Calu3 (cell line): ENCODE data around the gene SLC4A7. TPM values are rescaled to one million over a fixed set of nuclear protein-coding genes. Genes with fewer than 3 reads are reported as not detected.
"Not testable (repeated sequence)": the region's sequence is repeated elsewhere in the genome, so short reads cannot be mapped to it uniquely, and the experiment has no call there.

ENCODE experiments used
- BruUV-seq: library from RNA; stranded (reverse); fragments of 400-500 nt; replicated peaks from 2 replicates; lab custom pipeline; 2021; lab: Mats Ljungman, UMichigan
- CTCF ChIA-PET: fragments of 300-600 bp; sonication (Branson Sonifier 250); formaldehyde crosslinking; loops from one replicate; lab custom pipeline; 2022; ENCODE audit warnings: antibody characterized with exemption; lab: Charles Lee
- DNase-seq: peaks from one replicate; pipeline ENCODE4 v3.0.0; 2022
- H3K27ac Mint-ChIP-seq: one replicate; pipeline ENCODE4 v1.8.0; 2022; ENCODE audit warnings: mixed read lengths; ENCODE audit not compliant: unreplicated experiment
- H3K27me3 Mint-ChIP-seq: one replicate; pipeline ENCODE4 v1.8.0; 2022; ENCODE audit warnings: mixed read lengths; ENCODE audit not compliant: unreplicated experiment
- H3K36me3 Mint-ChIP-seq: one replicate; pipeline ENCODE4 v1.8.0; 2022; ENCODE audit warnings: mild to moderate bottlenecking, moderate library complexity, mixed read lengths; ENCODE audit not compliant: insufficient read depth, unreplicated experiment
- H3K4me1 Mint-ChIP-seq: one replicate; pipeline ENCODE4 v1.8.0; 2022; ENCODE audit warnings: mild to moderate bottlenecking, low read depth, mixed read lengths; ENCODE audit not compliant: unreplicated experiment
- H3K4me3 Mint-ChIP-seq: one replicate; pipeline ENCODE4 v1.8.0; 2022; ENCODE audit warnings: mild to moderate bottlenecking, low read depth, moderate library complexity, mixed read lengths; ENCODE audit not compliant: unreplicated experiment
- H3K9me3 Mint-ChIP-seq: one replicate; pipeline ENCODE4 v1.8.0; 2022; ENCODE audit warnings: low read depth, mixed read lengths; ENCODE audit not compliant: unreplicated experiment
- CTCF ChIP-seq: fragments of 200-600 bp; IDR thresholded peaks from one replicate; pipeline ENCODE4 v1.8.0; 2022; ENCODE audit warnings: antibody characterized with exemption; ENCODE audit not compliant: unreplicated experiment
- intact Hi-C: fragments of 100-400 bp; cut with micrococcal nuclease; formaldehyde crosslinking; loops from one replicate; pipeline ENCODE4 v1.10.0; 2022; ENCODE audit not compliant: unreplicated experiment
- total RNA-seq: library from RNA; stranded (reverse); gene quantifications from 2 replicates; pipeline ENCODE4 v1.2.3, GENCODE V29; 2022

Gene SLC4A7
- total RNA-seq, 1 experiment from 2014 or later = 61.6 TPM

GRCh38 chr3:27429909-27430308 lies 54.3 kb downstream of the SLC4A7 start:
- intact Hi-C loops = loop anchor here (5.0 kb wide), 1 partner anchor 252 kb away; no protein-coding TSS in a partner anchor
- H3K36me3 Mint-ChIP-seq = peaks cover 31% of the 10 kb centered on the region
- no peak overlapping the region for H3K4me3 Mint-ChIP-seq
- peaks cover 10% of the 10 kb centered on the region for H3K4me1 Mint-ChIP-seq
- no peak for TF ChIP-seq CTCF
- DNase-seq = no peak
- no peaks in the 10 kb centered on the region for H3K27me3 Mint-ChIP-seq
- CTCF ChIA-PET = interaction anchor here (1.1 kb wide), 1 partner anchor 26 kb away, joined by 3 read pairs; no protein-coding TSS in a partner anchor
- H3K9me3 Mint-ChIP-seq = no peaks in the 10 kb centered on the region
- H3K27ac Mint-ChIP-seq = no peak overlapping the region
- BruUV-seq = no TSS peak

- H3K27ac Mint-ChIP-seq = no peak overlapping the region
- H3K36me3 Mint-ChIP-seq = peaks cover 26% of the 10 kb centered on the region
- no TSS peak for BruUV-seq
- intact Hi-C loops = no loop called here
- H3K4me1 Mint-ChIP-seq = peaks cover 10% of the 10 kb centered on the region
- TF ChIP-seq CTCF = no peak
- no peak overlapping the region for H3K4me3 Mint-ChIP-seq
- no peak for DNase-seq
- no peaks in the 10 kb centered on the region for H3K27me3 Mint-ChIP-seq
- CTCF ChIA-PET = no interaction called here
- no peaks in the 10 kb centered on the region for H3K9me3 Mint-ChIP-seq
Measured at GRCh38 chr3:27428446-27428845, 55.7 kb downstream of the SLC4A7 start.

GRCh38 chr3:27426926-27427325 lies 57.3 kb downstream of the SLC4A7 start:
- H3K4me3 Mint-ChIP-seq = no peak overlapping the region
- intact Hi-C loops = no loop called here
- DNase-seq = no peak
- CTCF ChIA-PET = no interaction called here
- BruUV-seq = no TSS peak
- no peaks in the 10 kb centered on the region for H3K27me3 Mint-ChIP-seq
- TF ChIP-seq CTCF = no peak
- H3K4me1 Mint-ChIP-seq = peaks cover 10% of the 10 kb centered on the region
- H3K27ac Mint-ChIP-seq = no peak overlapping the region
- H3K9me3 Mint-ChIP-seq = no peaks in the 10 kb centered on the region
- H3K36me3 Mint-ChIP-seq = peaks cover 26% of the 10 kb centered on the region

GRCh38 chr3:27425896-27426565 lies 58.2 kb downstream of the SLC4A7 start:
- no peak for TF ChIP-seq CTCF
- no TSS peak for BruUV-seq
- peaks cover 1% of the 10 kb centered on the region for H3K4me1 Mint-ChIP-seq
- intact Hi-C loops = no loop called here
- H3K27ac Mint-ChIP-seq = no peak overlapping the region
- no peak overlapping the region for H3K4me3 Mint-ChIP-seq
- H3K36me3 Mint-ChIP-seq = peaks cover 24% of the 10 kb centered on the region
- CTCF ChIA-PET = no interaction called here
- no peaks in the 10 kb centered on the region for H3K9me3 Mint-ChIP-seq
- H3K27me3 Mint-ChIP-seq = no peaks in the 10 kb centered on the region
- DNase-seq = no peak

- H3K36me3 Mint-ChIP-seq = peaks cover 22% of the 10 kb centered on the region
- H3K4me1 Mint-ChIP-seq, CTCF ChIA-PET, H3K9me3 Mint-ChIP-seq, H3K4me3 Mint-ChIP-seq, H3K27me3 Mint-ChIP-seq, DNase-seq, H3K27ac Mint-ChIP-seq, BruUV-seq: not testable (repeated sequence)
- intact Hi-C loops = loop anchor here (5.0 kb wide), 1 partner anchor 38 kb away; no protein-coding TSS in a partner anchor
Measured at GRCh38 chr3:27424812-27425521, 59.2 kb downstream of the SLC4A7 start.
